GM19455 (cell line): ENCODE data around the gene CABYR.

Source experiments
- ATAC-seq: cut with Tn5 transposase; IDR thresholded peaks from one replicate; pipeline ENCODE4 v1.9.1; 2021; ENCODE audit not compliant: unreplicated experiment

Gene CABYR

GRCh38 chr18:24189007-24189528 lies 50.2 kb downstream of the CABYR start:
- ATAC-seq, result peak; percentile 83

- no peak for ATAC-seq
Observed at GRCh38 chr18:24189664-24190346, 50.9 kb downstream of the CABYR start.

DNA sequence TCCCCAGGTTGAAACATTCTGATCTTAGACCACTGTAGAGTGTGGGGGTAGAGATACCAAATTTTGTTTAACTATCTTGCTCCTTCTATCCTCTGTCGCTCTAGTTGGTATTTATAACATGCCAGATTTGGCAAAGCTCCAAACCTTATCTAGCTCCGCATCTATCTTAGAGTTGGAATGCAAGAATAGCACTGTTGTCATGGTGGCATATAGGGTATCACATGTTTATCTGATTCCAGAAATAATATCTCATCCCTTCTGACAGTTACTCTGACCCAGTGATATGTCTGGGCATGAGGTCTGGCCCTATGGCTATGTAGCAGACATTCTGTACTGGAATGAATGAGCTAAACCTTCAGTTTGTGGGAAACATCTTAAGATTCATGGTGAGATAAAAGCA lies 51.7 kb downstream of the CABYR start:
- no peak for ATAC-seq

GRCh38 chr18:24195296-24196053 lies 56.6 kb downstream of the CABYR start:
- no peak for ATAC-seq

DNA sequence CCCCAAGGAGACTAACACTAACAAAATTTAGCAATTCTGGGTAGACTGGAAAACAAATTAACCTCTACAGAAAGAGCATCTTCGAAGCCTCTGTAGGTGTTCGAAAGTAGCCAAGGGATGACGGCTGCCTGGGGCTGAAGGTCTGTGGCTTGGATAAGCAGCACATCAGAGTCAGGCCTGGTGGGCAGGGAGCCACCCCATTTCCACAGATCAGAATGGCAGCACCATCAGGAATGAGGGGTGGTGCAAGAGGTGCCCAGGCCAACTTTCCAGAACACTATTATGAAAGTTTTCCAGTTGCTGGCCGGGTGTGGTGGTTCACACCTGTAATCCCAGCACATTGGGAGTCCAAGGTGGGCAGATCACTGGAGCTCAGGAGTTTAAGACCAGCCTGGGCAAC lies 57.9 kb downstream of the CABYR start:
- ATAC-seq, result no peak

GRCh38 chr18:24197412-24197811 lies 58.5 kb downstream of the CABYR start:
- ATAC-seq, result no peak

GRCh38 chr18:24198461-24198860 lies 59.6 kb downstream of the CABYR start:
- ATAC-seq, result no peak

DNA sequence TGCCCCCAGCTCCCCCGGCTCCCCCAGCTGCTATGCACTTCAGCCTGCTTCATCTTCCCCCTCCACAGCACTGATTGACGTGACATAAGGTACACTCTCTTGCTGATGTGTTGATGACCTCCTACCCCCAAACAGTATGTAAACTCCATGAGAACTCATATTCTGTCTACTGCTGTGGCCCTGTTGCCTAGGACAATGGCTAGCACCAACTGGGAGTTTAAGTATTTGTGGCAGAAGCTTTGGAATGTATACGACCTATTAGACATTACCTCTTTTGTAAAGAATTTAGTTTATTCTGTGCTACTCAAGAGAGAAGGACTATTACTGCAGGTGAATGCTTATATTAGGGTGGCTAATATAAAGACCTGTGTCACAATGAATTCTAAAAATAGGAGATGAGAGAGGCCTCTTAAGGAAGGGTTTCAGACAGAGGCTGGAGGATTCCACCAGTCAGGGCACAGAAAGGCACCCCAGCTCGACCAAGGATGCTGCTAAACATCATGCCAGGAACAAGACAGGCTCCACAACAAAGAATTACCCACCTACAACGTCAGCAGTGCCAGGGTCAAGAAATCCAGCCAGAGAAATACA lies 60.6 kb downstream of the CABYR start:
- no peak for ATAC-seq

DNA sequence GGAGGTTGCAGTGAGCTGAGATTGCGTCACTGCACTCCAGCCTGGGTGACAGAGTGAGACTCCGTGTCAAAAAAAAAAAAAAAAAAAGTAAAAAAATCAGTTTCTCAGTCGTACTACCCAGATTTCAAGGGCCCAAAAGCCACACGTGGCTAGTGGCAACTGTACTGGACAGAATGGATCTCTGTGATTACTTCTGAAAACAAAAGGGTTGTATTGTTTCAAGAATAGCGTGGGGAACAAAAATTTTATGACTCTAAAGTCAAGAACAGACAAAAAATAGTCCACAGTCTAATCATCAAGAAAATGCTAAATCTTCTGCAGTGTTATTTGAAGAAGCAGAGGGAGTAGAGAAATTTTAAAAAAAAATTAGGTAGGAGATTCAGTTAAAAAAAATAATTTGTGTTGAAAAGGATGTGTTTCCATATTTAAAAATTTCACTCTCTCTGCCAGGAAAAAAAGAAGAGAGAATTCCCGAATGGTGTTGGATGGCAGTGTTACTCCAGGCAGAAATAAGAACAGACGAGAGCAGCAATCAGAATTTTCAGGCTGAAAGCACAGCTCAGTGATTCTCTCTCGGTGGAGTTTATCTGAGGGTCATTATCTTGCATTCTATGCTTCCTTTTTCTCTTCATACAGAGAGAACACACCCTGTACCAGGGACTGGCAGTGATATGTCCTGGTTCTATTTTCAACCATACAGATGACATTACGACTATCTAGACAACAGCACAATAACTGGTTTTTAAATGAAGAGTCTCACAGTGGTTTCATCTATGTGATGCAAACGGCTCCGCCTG lies 61.8 kb downstream of the CABYR start:
- no peak for ATAC-seq

GRCh38 chr18:24201699-24202687 lies 63.1 kb downstream of the CABYR start:
- no peak for ATAC-seq

- ATAC-seq, result no peak
Observed at GRCh38 chr18:24204904-24205303, 66.0 kb downstream of the CABYR start.

DNA sequence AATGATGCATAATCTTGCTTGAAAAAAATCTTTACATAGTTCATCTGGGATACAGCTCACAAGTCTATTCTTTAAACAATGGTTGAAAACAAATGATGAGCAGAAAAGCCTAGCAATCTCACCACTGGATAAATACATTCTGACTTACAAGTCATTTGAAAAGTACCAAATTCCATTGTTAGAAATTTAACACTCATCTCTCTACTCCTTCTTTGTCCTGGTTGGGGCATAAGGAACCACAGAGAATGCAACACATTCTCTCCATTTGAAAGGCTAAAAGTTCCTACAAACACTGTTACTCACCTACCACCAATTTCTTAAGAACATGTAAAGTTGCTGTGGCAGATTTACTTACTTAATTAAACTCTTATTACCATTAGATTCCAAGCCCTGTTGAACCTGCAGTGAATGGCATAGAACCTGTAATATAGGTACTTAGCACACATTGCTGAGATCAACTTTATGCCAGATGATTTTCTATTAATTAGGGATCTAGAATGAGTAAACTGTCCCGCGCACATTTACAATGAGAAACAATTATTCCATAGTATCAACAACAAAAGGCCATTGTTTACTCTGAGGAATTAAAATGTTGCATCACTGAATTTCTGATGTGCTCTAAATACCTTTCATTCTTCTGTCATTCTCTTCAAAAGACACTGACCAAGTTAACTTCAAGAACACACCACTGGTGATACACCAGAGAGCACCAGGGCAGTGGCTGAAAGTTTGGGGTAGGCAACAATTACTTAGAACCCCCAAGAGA lies 69.6 kb downstream of the CABYR start:
- no peak for ATAC-seq

GRCh38 chr18:24209558-24209957 lies 70.7 kb downstream of the CABYR start:
- ATAC-seq, result no peak
